NT2/D1 (cell line): ENCODE results near the gene CD302.

ENCODE experiments used
- DNase-seq: peaks from one replicate; pipeline ENCODE4 v3.0.0-alpha.2; 2011; ENCODE audit warnings: low read depth, low spot score
- H3K27me3 ChIP-seq: 2 replicates; pipeline ENCODE4 v1.6.0; 2011; ENCODE audit warnings: mild to moderate bottlenecking; ENCODE audit not compliant: insufficient read length, insufficient read depth
- H3K36me3 ChIP-seq: 2 replicates; pipeline ENCODE4 v1.6.1; 2011; ENCODE audit warnings: mild to moderate bottlenecking, low read length, mixed read lengths; ENCODE audit not compliant: insufficient read depth, insufficient read length
- H3K4me1 ChIP-seq: 2 replicates; pipeline ENCODE4 v1.5.1; 2011; ENCODE audit not compliant: insufficient read depth, insufficient read length
- H3K4me3 ChIP-seq: 2 replicates; pipeline ENCODE4 v1.5.1; 2011; ENCODE audit warnings: low read depth; ENCODE audit not compliant: insufficient read length
- H3K9ac ChIP-seq: 2 replicates; pipeline ENCODE4 v1.6.0; 2011; ENCODE audit warnings: low read depth; ENCODE audit not compliant: insufficient read length
- H3K9me3 ChIP-seq: 2 replicates; pipeline ENCODE4 v1.5.1; 2011; ENCODE audit warnings: mild to moderate bottlenecking, low read length; ENCODE audit not compliant: insufficient read depth
- SUZ12 ChIP-seq: IDR thresholded peaks from 2 replicates; pipeline ENCODE4 v1.6.1; 2011; ENCODE audit not compliant: insufficient read length, insufficient read depth; ENCODE audit errors: extremely low read depth
- YY1 ChIP-seq: IDR thresholded peaks from 2 replicates; pipeline ENCODE4 v1.6.1; 2011; ENCODE audit not compliant: insufficient read length, insufficient read depth
- ZNF274 ChIP-seq: IDR thresholded peaks from 2 replicates; pipeline ENCODE4 v1.6.1; 2011; ENCODE audit warnings: mild to moderate bottlenecking, low read depth, low read length

Gene CD302

GRCh38 chr2:159774370-159774990, 23.5 kb downstream of the CD302 start:
- no peaks in the 10 kb centered on the region for H3K27me3 ChIP-seq
- no peak overlapping the region for H3K9ac ChIP-seq
- TF ChIP-seq ZNF274 = no peak
- no peak for TF ChIP-seq YY1
- no peak for TF ChIP-seq SUZ12
- no peaks in the 10 kb centered on the region for H3K9me3 ChIP-seq
- DNase-seq = no peak
- no peaks in the 10 kb centered on the region for H3K4me1 ChIP-seq
- H3K4me3 ChIP-seq = no peak overlapping the region
- H3K36me3 ChIP-seq = peaks cover 3% of the 10 kb centered on the region

- Histone ChIP-seq H3K4me1 (no peaks in the 10 kb centered on the region), H3K36me3 (peaks cover 8% of the 10 kb centered on the region), H3K9ac (no peak overlapping the region), H3K4me3 (no peak overlapping the region), H3K27me3 (no peaks in the 10 kb centered on the region), H3K9me3 (no peaks in the 10 kb centered on the region)
- no peak for DNase-seq
- TF ChIP-seq YY1 = no peak
- no peak for TF ChIP-seq SUZ12
- TF ChIP-seq ZNF274 = no peak
Observed at GRCh38 chr2:159773886-159774285, 24.1 kb downstream of the CD302 start.

- Histone ChIP-seq H3K4me1 (no peaks in the 10 kb centered on the region), H3K9ac (no peak overlapping the region), H3K27me3 (no peaks in the 10 kb centered on the region), H3K36me3 (peaks cover 12% of the 10 kb centered on the region), H3K4me3 (no peak overlapping the region), H3K9me3 (no peaks in the 10 kb centered on the region)
- TF ChIP-seq ZNF274 (no peak), YY1 (no peak), SUZ12 (no peak)
- DNase-seq = no peak
Observed at GRCh38 chr2:159773426-159773825, 24.6 kb downstream of the CD302 start.

GRCh38 chr2:159769147-159769546, 28.9 kb downstream of the CD302 start:
- peaks cover 38% of the 10 kb centered on the region for H3K36me3 ChIP-seq
- DNase-seq = no peak
- no peak overlapping the region for H3K4me3 ChIP-seq
- no peaks in the 10 kb centered on the region for H3K9me3 ChIP-seq
- no peaks in the 10 kb centered on the region for H3K27me3 ChIP-seq
- TF ChIP-seq SUZ12 (no peak), ZNF274 (no peak), YY1 (no peak)
- H3K9ac ChIP-seq = no peak overlapping the region
- no peaks in the 10 kb centered on the region for H3K4me1 ChIP-seq

- Histone ChIP-seq H3K36me3 (peaks cover 85% of the 10 kb centered on the region), H3K9me3 (no peaks in the 10 kb centered on the region), H3K27me3 (no peaks in the 10 kb centered on the region), H3K9ac (no peak overlapping the region), H3K4me3 (no peak overlapping the region), H3K4me1 (no peaks in the 10 kb centered on the region)
- DNase-seq = no peak
- TF ChIP-seq ZNF274 = no peak
- TF ChIP-seq YY1 = no peak
- no peak for TF ChIP-seq SUZ12
Observed at GRCh38 chr2:159762075-159762474, 35.9 kb downstream of the CD302 start.

- Histone ChIP-seq H3K9ac (no peak overlapping the region), H3K27me3 (no peaks in the 10 kb centered on the region), H3K4me3 (no peak overlapping the region), H3K9me3 (no peaks in the 10 kb centered on the region), H3K36me3 (peaks cover 85% of the 10 kb centered on the region), H3K4me1 (no peaks in the 10 kb centered on the region)
- no peak for TF ChIP-seq SUZ12
- no peak for TF ChIP-seq YY1
- no peak for TF ChIP-seq ZNF274
- DNase-seq = no peak
Observed at GRCh38 chr2:159760326-159760725, 37.7 kb downstream of the CD302 start.

- H3K27me3 ChIP-seq = no peaks in the 10 kb centered on the region
- H3K36me3 ChIP-seq = peaks cover 86% of the 10 kb centered on the region
- no peaks in the 10 kb centered on the region for H3K4me1 ChIP-seq
- no peak for DNase-seq
- TF ChIP-seq YY1 = no peak
- no peak for TF ChIP-seq ZNF274
- TF ChIP-seq SUZ12 = no peak
- H3K9ac ChIP-seq = no peak overlapping the region
- H3K9me3 ChIP-seq = no peaks in the 10 kb centered on the region
- no peak overlapping the region for H3K4me3 ChIP-seq
Observed at GRCh38 chr2:159759577-159759976, 38.4 kb downstream of the CD302 start.

- no peak for DNase-seq
- Histone ChIP-seq H3K36me3 (peaks cover 87% of the 10 kb centered on the region), H3K4me3 (no peak overlapping the region), H3K9me3 (no peaks in the 10 kb centered on the region), H3K27me3 (no peaks in the 10 kb centered on the region), H3K9ac (no peak overlapping the region), H3K4me1 (no peaks in the 10 kb centered on the region)
- TF ChIP-seq YY1 = no peak
- TF ChIP-seq SUZ12 = no peak
- no peak for TF ChIP-seq ZNF274
Observed at GRCh38 chr2:159758686-159759085, 39.3 kb downstream of the CD302 start.
